HepG2 (cell line): ENCODE results near the gene ERC1. TPM values are rescaled to one million over a fixed set of nuclear protein-coding genes. Genes with fewer than 3 reads are reported as not detected.

Source experiments
- ATAC-seq: fragments of 200-7000 bp; cut with Tn5 transposase; 3 replicates; pipeline ENCODE4 v1.9.1; 2020; ENCODE audit warnings: mild to moderate bottlenecking, moderate library complexity
- BruUV-seq: library from RNA; stranded (reverse); fragments of 400-500 nt; replicated peaks from 2 replicates; lab custom pipeline; 2021; lab: Mats Ljungman, UMichigan
- CTCF ChIA-PET: fragments of 300-600 bp; formaldehyde crosslinking; extraction: SDS; loops from one replicate; lab custom pipeline; 2021; ENCODE audit warnings: low total read pairs, inconsistent platforms, low intra/inter-chr PET ratio; lab: Yijun Ruan, JAX
- POLR2A ChIA-PET: fragments of 350-600 bp; sonication (Branson Sonifier 250); formaldehyde crosslinking; loops from one replicate; lab custom pipeline; 2020; ENCODE audit warnings: antibody characterized with exemption, inconsistent platforms; lab: Yijun Ruan, JAX
- DNase-seq: peaks from one replicate; pipeline ENCODE4 v3.0.0-alpha.2; 2015; ENCODE audit warnings: low spot score
- FAIRE-seq: peaks from 3 replicates; lab custom pipeline; 2011; peaks lifted over from hg19 to GRCh38; lab: Jason Lieb, UNC
- H2AFZ ChIP-seq: one replicate; pipeline ENCODE4 v1.6.1; 2011; ENCODE audit warnings: low read length, inconsistent platforms
- H3K27ac ChIP-seq: fragments of 300-600 bp; 3 replicates; pipeline ENCODE4 v1.8.0; 2011; ENCODE audit warnings: mixed run types, mild to moderate bottlenecking, mixed read lengths, low read length, inconsistent platforms; ENCODE audit not compliant: insufficient read depth; ENCODE audit errors: extremely low read length
- H3K27me3 ChIP-seq, 2 experiments: fragments of 200-600 bp in 1 of 2; 2 replicates in 1 of 2; 3 replicates in 1 of 2; pipeline versions ENCODE4 v1.6.0 to v1.8.0; 2011; ENCODE audit warnings: low read length in 2 of 2, mild to moderate bottlenecking in 2 of 2, moderate library complexity in 2 of 2, inconsistent platforms in 1 of 2; ENCODE audit not compliant: insufficient read depth in 2 of 2, control insufficient read depth in 1 of 2
- H3K36me3 ChIP-seq, 2 experiments: fragments of 200-600 bp in 1 of 2; replicated peaks in 1 of 2; 2 replicates in 1 of 2; 3 replicates in 1 of 2; pipeline versions ENCODE4 v1.5.1 to v1.8.0; 2011; ENCODE audit warnings: low read length in 2 of 2, inconsistent platforms in 1 of 2; ENCODE audit not compliant: insufficient read depth in 2 of 2, control insufficient read depth in 1 of 2
- H3K4me1 ChIP-seq: 2 replicates; pipeline ENCODE4 v1.5.1; 2012; ENCODE audit warnings: low read length, inconsistent platforms; ENCODE audit not compliant: insufficient read depth
- H3K4me2 ChIP-seq: 2 replicates; pipeline ENCODE4 v1.6.0; 2011; ENCODE audit warnings: low read depth, low read length, inconsistent platforms
- H3K4me3 ChIP-seq, 3 experiments: fragments of 200-600 bp in 1 of 3; sonication (generic), shearing (Covaris generic) in 1 of 3; replicated peaks in 1 of 3; 2 replicates each; pipeline ENCODE4 v1.5.1; 2011 to 2016; ENCODE audit warnings: low read length in 3 of 3, inconsistent platforms in 2 of 3, low read depth in 2 of 3, mild to moderate bottlenecking in 2 of 3, control low read depth in 1 of 3, mixed read lengths in 1 of 3; ENCODE audit not compliant: insufficient read depth in 1 of 3
- H3K79me2 ChIP-seq: one replicate; pipeline ENCODE4 v1.6.1; 2011; ENCODE audit warnings: low read length, inconsistent platforms; ENCODE audit not compliant: insufficient read depth
- H3K9ac ChIP-seq: 2 replicates; pipeline ENCODE4 v1.6.0; 2011; ENCODE audit warnings: mild to moderate bottlenecking, low read depth, low read length, inconsistent platforms; ENCODE audit not compliant: insufficient read depth
- H3K9me3 ChIP-seq: 2 replicates; pipeline ENCODE4 v1.5.1; 2012; ENCODE audit warnings: mild to moderate bottlenecking, low read length
- H4K20me1 ChIP-seq: 2 replicates; pipeline ENCODE4 v1.6.0; 2011; ENCODE audit warnings: inconsistent platforms, mild to moderate bottlenecking, low read length, moderate library complexity; ENCODE audit not compliant: insufficient read depth
- EEA1 ChIP-seq: sonication (generic); formaldehyde crosslinking; IDR thresholded peaks from 2 replicates; pipeline ENCODE4 v1.5.1; 2020; ENCODE audit warnings: mild to moderate bottlenecking, missing genetic modification reagents, borderline replicate concordance
- NFATC3 ChIP-seq: sonication (generic); formaldehyde crosslinking; IDR thresholded peaks from 2 replicates; pipeline ENCODE4 v1.5.1; 2020; ENCODE audit warnings: mild to moderate bottlenecking, missing genetic modification reagents
- PTBP1 ChIP-seq: fragments of 200-400 bp; formaldehyde crosslinking; IDR thresholded peaks from 2 replicates; pipeline ENCODE4 v1.6.1; 2018; ENCODE audit warnings: low read length, low read depth; ENCODE audit not compliant: poor library complexity, severe bottlenecking
- SIN3B ChIP-seq: fragments of 150-350 bp; IDR thresholded peaks from 2 replicates; pipeline ENCODE4 v1.6.1; 2014; ENCODE audit warnings: low read length
- TFDP1 ChIP-seq: IDR thresholded peaks from 2 replicates; pipeline ENCODE4 v1.6.1; 2016; ENCODE audit warnings: missing compliant biosample characterization, missing genetic modification reagents, borderline replicate concordance
- TP53 ChIP-seq: sonication (generic); formaldehyde crosslinking; conservative IDR thresholded peaks from 2 replicates; pipeline ENCODE4 v1.4.0; 2020; ENCODE audit warnings: missing genetic modification reagents
- ZKSCAN5 ChIP-seq: sonication (generic); formaldehyde crosslinking; IDR thresholded peaks from 2 replicates; pipeline ENCODE4 v1.5.1; 2020; ENCODE audit warnings: mild to moderate bottlenecking, missing genetic modification reagents
- ZNF362 ChIP-seq: sonication (generic); formaldehyde crosslinking; IDR thresholded peaks from 2 replicates; pipeline ENCODE4 v1.4.0; 2020; ENCODE audit warnings: missing genetic modification reagents, mild to moderate bottlenecking, borderline replicate concordance
- ZNF446 ChIP-seq: sonication (generic); formaldehyde crosslinking; IDR thresholded peaks from 2 replicates; pipeline ENCODE4 v1.5.0; 2020; ENCODE audit warnings: mild to moderate bottlenecking, missing genetic modification reagents
- ZNF549 ChIP-seq: sonication (generic); formaldehyde crosslinking; IDR thresholded peaks from 2 replicates; pipeline ENCODE4 v1.5.0; 2020; ENCODE audit warnings: missing genetic modification reagents
- WGBS: methylation state at CpG from one replicate; pipeline ENCODE4 v1.1.6; 2017; ENCODE audit warnings: low lambda C conversion rate; 5-methylcytosine and 5-hydroxymethylcytosine counted together
- in situ Hi-C: cut with HindIII; loops from 2 replicates; pipeline ENCODE4 v1.10.0; 2017; ENCODE audit warnings: low pct_unique_long_range_greater_than_20kb; ENCODE audit not compliant: extremely low pct_ligation_motif_present
- intact Hi-C: fragments of 100-400 bp; cut with micrococcal nuclease; formaldehyde crosslinking; loops from one replicate; pipeline ENCODE4 v1.10.0; 2022; ENCODE audit not compliant: unreplicated experiment
- polyA plus RNA-seq, 8 experiments: library from polyadenylated mRNA; depleted of rRNA in 3 of 8; stranded (reverse) in 7 of 8; unstranded in 1 of 8; fragments of >200 nt; fragmentation: Illumina TruSeq in 4 of 8; extraction: Trizol in 4 of 8; gene quantifications; 2 replicates each; pipeline versions ENCODE4 v1.2.1 to v1.2.3, GENCODE V29; 2011 to 2016; ENCODE audit warnings: low read depth in 4 of 8, missing spikeins in 1 of 8, mixed read lengths in 1 of 8; ENCODE audit not compliant: insufficient read depth in 1 of 8
- total RNA-seq, 5 experiments: library from RNA; depleted of rRNA; stranded (reverse); fragments of >200 nt; fragmentation: Illumina TruSeq; extraction: Trizol; gene quantifications; 2 replicates each; pipeline ENCODE4 v1.2.3, GENCODE V29; 2016; ENCODE audit warnings: low read depth in 1 of 5

The ERC1 gene
- total and polyA plus RNA-seq, 2 of the 13 experiments (the other 11 are each of a cell fraction or from before 2014, with no cell fraction given): 6.1 to 12.4 TPM

- no peak for DNase-seq
- no peak overlapping the region for H3K27ac ChIP-seq
- intact Hi-C loops: no loop called here
- H3K9ac ChIP-seq: no peak overlapping the region
- no peak overlapping the region for H2AFZ ChIP-seq
- 99% methylated on average over 9 of the region's 9 CpGs for WGBS
- H3K4me3 ChIP-seq: no peak overlapping the region
- no peaks in the 10 kb centered on the region for H3K79me2 ChIP-seq
- no peak overlapping the region for H3K4me2 ChIP-seq
- H3K27me3 ChIP-seq: no peaks in the 10 kb centered on the region
- ATAC-seq: no peak
- H4K20me1 ChIP-seq: no peaks in the 10 kb centered on the region
- BruUV-seq: no TSS peak
- H3K4me1 ChIP-seq: peaks cover 6% of the 10 kb centered on the region
- H3K36me3 ChIP-seq: no peaks in the 10 kb centered on the region
- no peak for TF ChIP-seq NFATC3 (CRISPR knock-in tag)
- no peak for TF ChIP-seq PTBP1
- TF ChIP-seq ZNF362: no peak
- TF ChIP-seq TFDP1 (CRISPR knock-in tag): no peak
- no peak for TF ChIP-seq ZNF446
- no peak for TF ChIP-seq ZKSCAN5
- no peak for TF ChIP-seq SIN3B
- TF ChIP-seq ZNF549 (CRISPR knock-in tag): no peak
- no peak for TF ChIP-seq TP53 (CRISPR knock-in tag)
- no peak for TF ChIP-seq EEA1 (CRISPR knock-in tag)
- TF ChIP-seq, all 625 proteins: peak for 0
- CTCF ChIA-PET: no interaction called here
- in situ Hi-C loops: no loop called here
- POLR2A ChIA-PET: interaction anchor here (1.0 kb wide), 1 partner anchor 44 kb away, joined by 3 read pairs; no protein-coding TSS in a partner anchor
- no peak for FAIRE-seq
- H3K9me3 ChIP-seq: no peaks in the 10 kb centered on the region
Measured at GRCh38 chr12:1073652-1074051, 82.6 kb downstream of the ERC1 start.
